B cell (primary cell): Measurements from ENCODE around the gene MZF1. TPM values are rescaled to one million over a fixed set of nuclear protein-coding genes. Genes with fewer than 3 reads are reported as not detected.

Experiments used
- ATAC-seq: fragments of 200-7000 bp; cut with Tn5 transposase; one replicate; pipeline ENCODE4 v1.10.0; 2021; ENCODE audit warnings: low read depth, mild to moderate bottlenecking, moderate number of reproducible peaks, moderate library complexity
- CTCF ChIA-PET: fragments of 350-600 bp; sonication (Branson Sonifier 250); formaldehyde crosslinking; loops from one replicate; lab custom pipeline; 2021; ENCODE audit warnings: antibody characterized with exemption, inconsistent platforms; lab: Charles Lee
- POLR2A ChIA-PET: fragments of 350-600 bp; sonication (Branson Sonifier 250); formaldehyde crosslinking; loops from one replicate; lab custom pipeline; 2021; ENCODE audit warnings: antibody characterized with exemption; lab: Charles Lee
- DNase-seq: peaks from one replicate; pipeline ENCODE4 v3.0.0; 2013
- H2AFZ ChIP-seq: 2 replicates; pipeline ENCODE4 v1.6.1; 2012; ENCODE audit warnings: mild to moderate bottlenecking, low read depth, low read length; ENCODE audit not compliant: insufficient read depth, poor library complexity, severe bottlenecking
- H3K27ac ChIP-seq, 2 donors: 1 replicate in 1 of 2; 2 replicates in 1 of 2; pipeline ENCODE4 v1.5.1; 2012 to 2013; ENCODE audit warnings: low read length in 2 of 2, mild to moderate bottlenecking in 2 of 2, moderate library complexity in 1 of 2
- H3K27me3 ChIP-seq, 4 experiments: fragments of 200-600 bp in 1 of 4; sonication (generic) in 1 of 4; replicated peaks in 1 of 4; 1 replicate in 2 of 4; 2 replicates in 2 of 4; pipeline versions ENCODE4 v1.6.1 to v1.7.0; 2013 to 2016; ENCODE audit warnings: low read length in 3 of 4, mild to moderate bottlenecking in 2 of 4, mixed read lengths in 1 of 4, moderate library complexity in 1 of 4; ENCODE audit not compliant: insufficient read depth in 4 of 4, control insufficient read depth in 3 of 4; ENCODE audit errors: control extremely low read depth in 1 of 4
- H3K36me3 ChIP-seq, 2 experiments: replicated peaks in 1 of 2; 1 replicate in 1 of 2; 2 replicates in 1 of 2; pipeline versions ENCODE4 v1.6.1 to v1.7.1; 2013; ENCODE audit warnings: low read length in 1 of 2; ENCODE audit not compliant: insufficient read depth in 2 of 2, control insufficient read depth in 1 of 2; ENCODE audit errors: control extremely low read depth in 1 of 2, extremely low read depth in 1 of 2
- H3K4me1 ChIP-seq, 2 donors: fragments of 200-600 bp in 1 of 2; sonication (generic) in 1 of 2; 1 replicate in 1 of 2; 2 replicates in 1 of 2; pipeline versions ENCODE4 v1.5.1 to v1.6.1; 2013 to 2017; ENCODE audit warnings: low read length in 2 of 2; ENCODE audit not compliant: control insufficient read depth in 2 of 2, insufficient read depth in 2 of 2
- H3K4me2 ChIP-seq: replicated peaks from 2 replicates; pipeline ENCODE3; 2012; ENCODE audit warnings: mild to moderate bottlenecking, low read depth, low read length; ENCODE audit not compliant: poor library complexity, severe bottlenecking
- H3K4me3 ChIP-seq, 5 experiments: fragments of 200-600 bp in 1 of 5; sonication (generic) in 1 of 5; 1 replicate in 3 of 5; 2 replicates in 2 of 5; pipeline versions ENCODE4 v1.5.1 to v1.7.0; 2011 to 2016; ENCODE audit warnings: low read length in 4 of 5, mild to moderate bottlenecking in 4 of 5, low read depth in 2 of 5, control low read depth in 1 of 5, moderate library complexity in 1 of 5; ENCODE audit not compliant: insufficient read depth in 1 of 5; ENCODE audit errors: control extremely low read depth in 1 of 5, extremely low read depth in 1 of 5
- H3K79me2 ChIP-seq: fragments of 200-600 bp; sonication (generic); one replicate; pipeline ENCODE4 v1.6.0; 2016; ENCODE audit warnings: low read length; ENCODE audit not compliant: control insufficient read depth, insufficient read depth
- H3K9ac ChIP-seq: fragments of 200-600 bp; sonication (generic); 2 replicates; pipeline ENCODE4 v1.6.1; 2017; ENCODE audit warnings: mild to moderate bottlenecking, low read length, moderate library complexity
- H3K9me3 ChIP-seq, 3 donors: one replicate each; pipeline versions ENCODE4 v1.6.1 to v1.7.1; 2013; ENCODE audit warnings: low read length in 2 of 3; ENCODE audit not compliant: control insufficient read depth in 2 of 3, insufficient read depth in 1 of 3; ENCODE audit errors: control extremely low read depth in 1 of 3
- H4K20me1 ChIP-seq: 2 replicates; pipeline ENCODE4 v1.6.0; 2012; ENCODE audit warnings: mild to moderate bottlenecking, low read length; ENCODE audit not compliant: insufficient read depth, control insufficient read depth, poor library complexity, severe bottlenecking
- H3K27ac Mint-ChIP-seq: one replicate; pipeline ENCODE4 v1.8.0; 2021; ENCODE audit warnings: mixed read lengths
- H3K27me3 Mint-ChIP-seq: one replicate; pipeline ENCODE4 v1.8.0; 2021; ENCODE audit warnings: mixed read lengths
- H3K4me1 Mint-ChIP-seq: one replicate; pipeline ENCODE4 v1.8.0; 2021; ENCODE audit warnings: mixed read lengths
- H3K4me3 Mint-ChIP-seq: one replicate; pipeline ENCODE4 v1.8.0; 2021; ENCODE audit warnings: mixed read lengths
- H3K9me3 Mint-ChIP-seq: one replicate; pipeline ENCODE4 v1.8.0; 2022; ENCODE audit warnings: mixed read lengths; ENCODE audit not compliant: insufficient read depth
- EZH2 ChIP-seq: IDR thresholded peaks from 2 replicates; pipeline ENCODE4 v1.6.1; 2012; ENCODE audit warnings: borderline replicate concordance, low read depth, mild to moderate bottlenecking, moderate library complexity, low read length; ENCODE audit not compliant: insufficient read depth, poor library complexity, severe bottlenecking
- WGBS: methylation state at CpG from one replicate; pipeline ENCODE4 v1.1.5; 2013; ENCODE audit warnings: missing lambda C conversion rate; ENCODE audit not compliant: insufficient coverage; 5-methylcytosine and 5-hydroxymethylcytosine counted together
- intact Hi-C: fragments of 100-400 bp; cut with micrococcal nuclease; formaldehyde crosslinking; loops from one replicate; pipeline ENCODE4 v1.10.0; 2022
- polyA plus RNA-seq: library from polyadenylated mRNA; depleted of rRNA; stranded (reverse); fragments of >200 nt; gene quantifications from 2 replicates; pipeline ENCODE4 v1.2.3, GENCODE V29; 2012
- total RNA-seq, 2 donors: library from RNA; stranded (reverse); fragments of 120-200 nt in 1 of 2; gene quantifications; 1 replicate in 1 of 2; 2 replicates in 1 of 2; pipeline versions ENCODE4 v1.2.3 to v1.2.4, GENCODE V29; 2013 to 2022
- TF ChIP-seq, protein P1 (sequence below): fragments of 200-600 bp; IDR thresholded peaks from one replicate; pipeline ENCODE4 v1.8.0; 2022; ENCODE audit warnings: antibody characterized with exemption, mild to moderate bottlenecking

The MZF1 gene
- total and polyA plus RNA-seq, 2 donors (not counting 1 experiment from before 2014, with no cell fraction given) = 79.4 to 95.8 TPM

DNA sequence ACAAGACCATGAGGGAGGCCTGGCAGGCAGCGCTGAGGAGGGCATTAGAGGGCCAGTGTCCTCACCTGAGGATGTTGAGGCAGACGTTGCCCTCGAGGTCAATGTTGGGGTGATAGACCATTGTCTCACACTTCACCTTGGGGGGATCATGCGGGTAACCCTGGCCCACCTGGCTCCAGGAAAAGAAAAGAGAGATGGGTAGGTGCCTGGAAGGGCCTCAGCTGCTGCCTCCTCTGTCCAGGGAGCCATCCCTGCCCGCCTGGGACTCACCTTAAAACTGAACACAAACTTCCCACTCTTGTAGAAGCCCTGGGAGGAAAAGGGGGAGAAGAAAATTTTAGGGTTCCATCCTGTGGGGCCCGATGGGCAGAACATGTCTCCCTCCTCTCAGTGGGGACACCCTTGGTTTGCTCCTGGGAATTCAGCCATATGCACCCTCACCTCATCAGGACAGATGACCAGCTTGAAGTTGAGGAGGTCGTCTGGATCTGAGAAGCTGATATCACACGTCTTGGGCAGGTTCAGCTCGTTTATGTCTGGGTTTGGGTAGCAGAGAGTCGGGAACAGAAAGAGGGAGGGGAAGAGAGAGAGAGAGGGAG lies 16.4 kb downstream of the MZF1 start:
- peaks cover 43% of the 10 kb centered on the region for H3K79me2 ChIP-seq
- 65% methylated on average over 8 of the region's 10 CpGs for WGBS
- DNase-seq = peak; percentile 31

More for the DNA sequence above, 16.4 kb downstream of the MZF1 start:
- no peak for ATAC-seq
- H3K27me3 Mint-ChIP-seq = no peaks in the 10 kb centered on the region
- TF ChIP-seq, protein P1, sequence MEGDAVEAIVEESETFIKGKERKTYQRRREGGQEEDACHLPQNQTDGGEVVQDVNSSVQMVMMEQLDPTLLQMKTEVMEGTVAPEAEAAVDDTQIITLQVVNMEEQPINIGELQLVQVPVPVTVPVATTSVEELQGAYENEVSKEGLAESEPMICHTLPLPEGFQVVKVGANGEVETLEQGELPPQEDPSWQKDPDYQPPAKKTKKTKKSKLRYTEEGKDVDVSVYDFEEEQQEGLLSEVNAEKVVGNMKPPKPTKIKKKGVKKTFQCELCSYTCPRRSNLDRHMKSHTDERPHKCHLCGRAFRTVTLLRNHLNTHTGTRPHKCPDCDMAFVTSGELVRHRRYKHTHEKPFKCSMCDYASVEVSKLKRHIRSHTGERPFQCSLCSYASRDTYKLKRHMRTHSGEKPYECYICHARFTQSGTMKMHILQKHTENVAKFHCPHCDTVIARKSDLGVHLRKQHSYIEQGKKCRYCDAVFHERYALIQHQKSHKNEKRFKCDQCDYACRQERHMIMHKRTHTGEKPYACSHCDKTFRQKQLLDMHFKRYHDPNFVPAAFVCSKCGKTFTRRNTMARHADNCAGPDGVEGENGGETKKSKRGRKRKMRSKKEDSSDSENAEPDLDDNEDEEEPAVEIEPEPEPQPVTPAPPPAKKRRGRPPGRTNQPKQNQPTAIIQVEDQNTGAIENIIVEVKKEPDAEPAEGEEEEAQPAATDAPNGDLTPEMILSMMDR = no peak
- TF ChIP-seq EZH2 = no peak
- H3K4me3 Mint-ChIP-seq = peak overlapping the region; percentile 96
- H3K4me1 Mint-ChIP-seq = peaks cover 68% of the 10 kb centered on the region
- Histone ChIP-seq H3K4me2 (peak overlapping the region; percentile 97), H2AFZ (no peak overlapping the region), H4K20me1 (peaks cover 9% of the 10 kb centered on the region), H3K9ac (no peak overlapping the region), H3K27me3 (no peaks in the 10 kb centered on the region), H3K4me3 (no peak overlapping the region), H3K9me3 (peaks cover 0 to 3% (median 0%) of the 10 kb centered on the region in 3 donors), H3K27ac (peak overlapping the region; percentile 85 to 98), H3K4me1 (peaks cover 35 to 53% of the 10 kb centered on the region in 2 donors), H3K36me3 (peaks cover 6 to 24% of the 10 kb centered on the region in 2 experiments)
- POLR2A ChIA-PET = no interaction called here
- no peaks in the 10 kb centered on the region for H3K9me3 Mint-ChIP-seq
- CTCF ChIA-PET = interaction anchor here (1.2 kb wide), 1 partner anchor 36 kb away, joined by 4 read pairs; no protein-coding TSS in a partner anchor
- intact Hi-C loops = no loop called here
- peak overlapping the region; percentile 88 for H3K27ac Mint-ChIP-seq
